ENCODE data around the gene ARHGAP10.

GRCh38 chr4:148081745-148082144 is 349.9 kb downstream of the ARHGAP10 start:
- TF ChIP-seq CTCF (conservative IDR thresholded peaks at IDR 0.05; ENCODE audit: low read depth, low read length) (no peak), EZH2 (IDR thresholded peaks at IDR 0.05; ENCODE audit: borderline replicate concordance, low read depth, low read length, poor library complexity, severe bottlenecking) (no peak)

All from A673 (cell line).